HG02610 (cell line): ENCODE data around the gene SAPCD1.
"Not testable (repeated sequence)": the region's sequence is repeated elsewhere in the genome, so short reads cannot be mapped to it uniquely, and the experiment has no call there.

Source experiments
- ATAC-seq: cut with Tn5 transposase; IDR thresholded peaks from one replicate; pipeline ENCODE4 v1.9.1; 2021; ENCODE audit warnings: mild to moderate bottlenecking, moderate library complexity; ENCODE audit not compliant: unreplicated experiment

The SAPCD1 gene

DNA sequence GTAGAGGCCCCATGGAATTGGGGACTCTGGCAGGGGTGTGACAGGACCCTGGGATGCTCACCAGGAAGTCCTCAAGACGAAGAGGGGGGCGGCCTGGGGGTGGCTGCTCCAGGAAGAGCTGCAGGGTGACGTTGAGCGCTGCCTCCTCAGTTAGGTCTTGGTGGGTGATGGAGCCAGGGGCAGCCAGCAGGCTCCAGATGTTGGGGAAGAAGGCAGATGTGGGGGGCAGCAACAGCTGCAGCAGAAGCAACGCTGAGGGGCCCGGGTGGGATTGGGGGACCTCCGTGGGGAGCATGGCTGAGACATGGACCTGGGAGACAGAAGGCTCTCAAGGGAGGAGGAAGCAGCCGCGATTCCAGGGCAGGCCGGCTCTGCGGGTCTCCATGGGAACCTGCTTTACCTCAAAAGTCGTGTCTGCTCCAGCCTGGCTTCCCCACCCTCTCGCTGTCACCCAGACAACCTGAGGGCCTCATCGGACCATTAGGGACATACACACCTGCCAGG, 14.1 kb downstream of the SAPCD1 start:
- ATAC-seq, result no peak

DNA sequence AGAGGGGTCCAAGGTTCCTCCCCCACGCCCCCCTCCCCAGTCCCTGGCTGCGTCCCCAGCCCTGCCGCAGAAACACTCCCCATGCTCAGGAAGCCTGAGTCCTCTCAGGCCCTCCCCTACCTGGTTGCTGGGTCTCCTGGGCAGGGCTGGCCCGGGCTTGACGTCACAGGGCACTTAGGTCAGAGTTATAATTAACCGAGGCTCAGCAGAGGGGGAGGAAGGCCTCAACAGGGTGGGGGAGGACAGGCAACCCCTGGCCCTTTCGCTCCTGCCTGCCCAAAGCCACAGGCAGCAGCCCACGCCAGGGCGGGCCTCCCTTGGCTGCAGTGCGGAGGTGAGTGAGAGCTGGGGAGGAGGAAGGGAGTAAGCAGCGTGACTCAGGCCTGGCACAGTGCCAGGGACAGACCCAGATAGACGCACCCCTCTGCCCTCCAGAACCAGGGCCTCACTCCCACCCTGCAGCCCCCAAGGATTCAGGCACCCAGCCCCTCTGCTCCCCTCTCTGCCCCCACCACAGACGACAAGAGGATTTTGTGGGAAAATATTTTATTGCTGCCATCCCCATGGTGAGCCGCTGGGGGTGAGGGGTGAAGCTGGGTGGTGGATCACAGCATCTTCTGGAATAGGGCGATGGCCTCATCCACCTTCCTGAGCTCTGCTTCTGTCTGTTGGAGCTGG, 14.7 kb downstream of the SAPCD1 start, which contains the start of gene VWA7:
Gene VWA7 (minus strand): TSS at position 340 of the 678 bp plus-strand sequence. CDS start 549 bp downstream, outside the sequence.
- ATAC-seq, result peak; percentile 63

DNA sequence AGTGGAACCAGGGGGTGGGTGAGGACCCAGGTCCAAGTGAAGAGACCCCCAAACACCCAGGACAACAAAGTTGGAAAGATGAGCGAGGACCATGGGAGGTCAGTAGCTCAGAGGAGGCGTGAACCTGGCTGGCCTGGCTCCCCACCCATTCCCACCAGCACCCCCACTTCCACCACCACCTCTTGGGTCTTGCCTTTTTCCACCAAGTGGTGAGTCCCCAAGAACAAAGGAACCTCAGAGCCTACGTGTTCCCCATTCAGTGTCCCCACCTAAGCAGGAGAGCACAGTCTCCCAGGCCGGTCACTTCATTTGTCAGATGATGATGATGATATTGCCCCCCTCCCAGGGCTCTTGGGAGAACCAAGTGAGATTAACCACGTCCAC, 15.2 kb downstream of the SAPCD1 start:
- no peak for ATAC-seq

DNA sequence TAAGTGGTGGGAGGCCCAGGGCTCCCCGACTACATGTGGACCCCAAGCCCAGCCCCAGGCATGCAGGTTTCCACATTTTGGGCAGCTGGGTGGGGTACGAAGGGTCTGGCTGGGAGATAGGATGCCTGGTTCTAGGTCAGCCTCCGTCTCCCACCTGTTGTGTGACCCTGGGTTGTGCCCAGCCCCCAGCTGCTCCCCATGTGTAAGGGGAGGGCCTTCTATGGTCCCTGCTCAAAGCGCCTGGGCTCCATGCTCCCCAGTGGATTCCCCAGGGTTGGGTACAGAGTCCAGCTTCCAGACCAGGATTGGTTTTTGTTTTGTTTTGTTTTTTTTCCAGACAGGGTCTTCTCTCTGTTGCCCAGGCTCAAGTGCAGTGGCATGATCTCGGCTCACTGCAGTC, 15.7 kb downstream of the SAPCD1 start:
- no peak for ATAC-seq

DNA sequence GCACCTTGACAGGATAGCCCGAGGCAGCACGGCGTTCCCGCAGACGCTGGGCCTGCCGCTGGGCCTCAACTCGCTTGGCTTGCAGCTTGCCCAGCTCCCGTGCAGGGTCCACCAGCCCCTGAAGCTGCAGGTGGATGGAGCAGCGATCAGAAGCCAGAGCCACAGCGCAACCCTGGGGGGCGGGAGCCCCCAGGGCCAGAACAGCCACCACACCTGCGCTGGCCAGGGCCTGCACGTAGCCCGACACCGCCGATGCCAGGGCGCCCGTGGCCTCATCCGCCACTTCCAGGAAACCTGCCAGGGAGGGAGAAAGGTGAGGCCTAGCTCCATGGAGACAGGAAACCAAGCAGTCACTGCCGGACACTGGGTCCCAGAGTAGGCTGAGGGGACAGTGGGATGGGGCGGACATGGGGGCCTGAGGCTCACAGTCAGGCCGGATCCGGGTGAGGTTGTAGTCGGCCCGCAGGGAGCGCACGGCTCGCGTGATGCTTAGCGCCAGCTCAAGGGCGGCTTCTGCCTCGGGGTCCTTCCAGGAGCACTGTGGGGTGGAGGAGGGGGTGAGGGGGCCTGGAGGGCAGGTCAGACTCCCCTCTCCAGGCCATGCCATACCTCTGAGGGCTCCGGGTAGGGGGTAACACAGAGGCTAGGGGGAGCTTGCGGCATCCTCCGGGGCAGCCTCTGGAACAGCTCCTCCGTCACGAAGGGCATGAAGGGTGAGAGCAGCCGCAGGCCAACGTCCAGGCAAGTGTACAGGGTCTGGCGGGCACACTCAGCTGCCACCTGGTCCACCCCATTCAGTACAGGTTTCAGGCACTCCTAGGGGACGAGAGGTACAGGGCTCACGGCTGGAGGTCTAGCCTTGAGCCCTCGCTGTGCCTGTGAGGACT, 16.8 kb downstream of the SAPCD1 start:
- ATAC-seq, result no peak

DNA sequence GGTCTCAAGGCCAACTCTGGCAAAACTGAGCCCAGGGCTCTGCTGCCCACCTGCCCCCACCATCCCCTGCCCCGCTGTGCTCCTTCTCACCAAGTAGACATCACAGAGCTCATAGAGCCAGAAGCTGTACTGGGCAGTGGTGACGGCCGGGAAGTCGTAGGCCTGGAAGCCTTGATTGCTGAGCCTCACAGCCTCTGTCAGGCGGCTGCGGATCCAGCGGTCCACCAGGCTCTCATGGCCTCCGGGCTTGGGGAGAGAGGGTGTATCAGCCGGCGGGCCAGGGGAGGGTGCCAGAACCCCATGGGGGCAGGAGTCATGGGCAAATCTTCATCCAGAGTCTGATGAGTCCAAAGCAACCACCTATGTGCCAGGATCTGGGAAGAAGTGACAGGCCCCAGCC, 17.5 kb downstream of the SAPCD1 start:
- ATAC-seq, result no peak

DNA sequence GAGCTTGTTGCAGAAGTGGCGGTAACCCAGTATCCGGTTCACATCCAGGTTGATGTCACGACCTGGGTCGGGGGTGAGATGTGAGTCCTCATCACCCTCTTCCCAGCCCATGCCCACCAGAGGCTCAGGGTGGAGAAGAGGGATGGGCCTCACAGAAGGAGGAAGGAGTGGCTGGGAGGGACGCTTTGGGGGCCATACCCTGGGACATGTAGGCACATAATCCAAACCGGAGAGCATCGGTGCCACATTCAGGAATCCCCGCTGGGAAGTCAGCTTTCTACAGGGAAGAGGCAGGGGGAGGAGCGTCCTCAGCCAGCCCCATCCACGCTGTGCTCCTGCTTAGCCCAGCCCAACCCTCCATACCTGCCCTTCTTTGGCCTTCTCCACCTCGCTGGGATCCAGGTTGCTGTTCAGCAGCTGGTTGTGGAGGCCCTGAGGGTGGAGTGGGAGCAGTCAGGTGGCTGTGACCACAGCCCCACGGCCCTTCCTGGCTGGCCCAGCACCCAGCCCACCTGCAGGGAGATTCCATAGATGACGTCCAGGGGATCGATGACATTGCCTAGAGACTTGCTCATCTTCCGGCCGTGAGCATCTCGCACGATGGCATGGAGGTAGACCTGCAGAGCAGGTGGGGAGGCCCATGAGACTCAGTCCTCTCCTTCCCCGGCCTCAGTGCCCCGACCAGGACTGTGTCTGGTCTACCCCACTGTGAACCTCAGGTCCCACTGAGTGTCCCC, 18.2 kb downstream of the SAPCD1 start:
- no peak for ATAC-seq

DNA sequence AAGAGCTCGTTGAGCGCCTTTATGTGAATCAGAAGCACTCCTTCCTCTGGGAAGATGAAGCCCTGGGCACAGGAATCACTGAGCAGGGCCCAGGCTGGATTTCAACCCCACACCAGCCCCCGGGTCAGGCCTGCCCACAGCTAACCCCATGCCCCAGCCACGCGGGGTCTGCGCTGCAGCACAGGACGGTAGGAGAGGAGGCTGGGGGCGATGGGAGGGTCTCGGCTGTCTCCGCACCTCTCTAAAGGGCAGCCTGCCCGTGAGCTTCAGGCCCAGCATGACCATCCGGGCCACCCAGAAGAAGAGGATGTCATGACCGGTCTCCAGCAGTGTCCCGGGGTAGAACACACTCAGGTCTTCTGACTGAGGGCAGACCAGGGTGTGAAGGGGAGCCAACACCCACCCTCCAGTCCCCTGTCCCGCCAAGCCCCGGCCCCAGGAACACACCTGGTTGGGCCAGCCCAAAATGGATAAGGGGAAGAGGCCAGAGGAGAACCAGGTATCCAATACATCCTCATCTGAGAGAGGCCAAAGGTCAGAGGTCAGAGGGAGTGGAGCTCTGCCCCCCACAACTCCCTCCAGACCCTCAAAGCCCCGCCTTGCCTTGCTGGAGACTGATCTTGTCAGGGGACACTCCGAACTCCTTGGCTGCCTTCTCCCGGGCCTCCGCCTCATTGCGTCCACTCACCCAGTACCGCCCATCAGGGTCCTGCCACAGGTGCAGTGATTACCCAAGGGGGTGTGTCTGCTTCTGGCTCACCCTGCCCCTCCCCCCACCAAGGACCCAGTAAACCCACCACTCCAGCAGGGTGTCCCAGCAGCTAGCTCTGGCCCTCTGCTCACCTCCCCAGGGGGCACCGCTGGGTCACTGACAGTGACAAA, 19.0 kb downstream of the SAPCD1 start:
- ATAC-seq, result no peak

DNA sequence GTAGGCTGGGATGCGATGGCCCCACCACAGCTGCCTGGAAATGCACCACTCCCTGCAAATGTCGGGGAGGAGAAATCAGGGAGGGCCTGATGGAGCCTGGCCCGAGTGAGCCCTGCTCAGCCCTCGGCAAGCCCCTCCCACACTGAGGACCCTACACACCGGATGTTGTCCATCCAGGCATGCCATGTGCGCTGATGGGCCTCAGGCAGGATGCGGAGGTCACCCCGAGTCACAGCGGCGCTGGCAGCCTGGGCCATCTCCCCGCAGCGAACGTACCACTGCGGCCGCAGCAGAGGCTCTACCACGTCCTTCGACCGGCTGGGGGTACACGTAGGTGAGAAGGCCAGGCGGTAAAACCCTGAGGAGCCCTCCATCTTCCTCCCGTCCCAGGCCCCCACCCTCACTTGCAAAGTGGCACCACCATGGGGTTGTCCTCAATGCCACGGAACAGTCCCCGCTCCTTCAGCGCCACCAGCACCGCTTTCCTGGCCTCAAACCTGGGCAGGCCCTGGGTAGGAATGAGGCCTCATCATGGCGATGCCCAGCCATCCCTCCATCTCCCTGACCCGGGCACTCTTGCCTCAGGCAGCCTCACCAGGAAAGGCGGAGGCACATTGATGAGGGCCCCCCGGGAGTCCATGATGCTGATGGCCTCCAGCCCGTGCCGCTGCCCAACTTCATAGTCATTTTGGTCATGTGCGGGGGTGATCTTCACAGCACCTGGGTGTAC, 19.8 kb downstream of the SAPCD1 start:
- ATAC-seq, result no peak

DNA sequence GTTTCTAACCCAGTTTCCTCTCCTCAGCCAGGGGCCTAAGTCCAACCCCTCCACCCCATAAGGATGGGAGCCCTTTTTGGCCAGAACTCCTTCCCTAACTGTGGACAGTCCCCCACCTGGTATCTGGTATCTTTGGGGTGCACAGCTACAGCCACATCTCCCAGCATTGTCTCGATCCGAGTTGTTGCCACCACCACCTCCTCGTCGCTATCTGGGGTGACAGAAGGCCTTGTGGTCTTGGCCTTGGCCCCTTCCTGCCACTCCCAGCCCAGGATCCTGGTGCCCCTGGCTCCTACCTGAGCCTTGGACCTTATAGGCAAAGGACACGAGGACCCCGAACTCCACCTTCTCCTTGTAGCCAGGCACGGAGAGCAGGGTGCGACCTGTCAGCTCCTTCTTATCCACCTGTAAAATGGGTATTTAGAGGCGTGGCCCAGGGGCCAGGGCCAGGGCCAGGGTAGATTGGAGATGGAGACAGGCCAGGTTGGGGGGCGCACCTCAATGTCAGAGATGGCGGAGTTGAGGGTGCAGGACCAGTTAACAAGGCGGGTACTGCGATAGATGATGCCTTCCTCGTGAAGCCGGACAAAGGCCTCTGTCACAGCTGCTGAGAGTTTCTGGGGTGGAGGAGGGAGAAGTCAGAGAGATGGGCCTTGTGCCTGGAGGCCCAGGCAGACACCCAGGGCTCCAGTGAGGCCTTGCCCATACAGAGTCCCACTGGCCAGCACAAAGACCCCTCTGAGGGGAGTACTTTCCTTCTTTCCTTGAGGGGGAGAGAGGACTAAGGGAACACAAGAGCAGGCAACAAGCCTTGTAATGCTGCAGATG, 21.9 kb downstream of the SAPCD1 start:
- no peak for ATAC-seq

DNA sequence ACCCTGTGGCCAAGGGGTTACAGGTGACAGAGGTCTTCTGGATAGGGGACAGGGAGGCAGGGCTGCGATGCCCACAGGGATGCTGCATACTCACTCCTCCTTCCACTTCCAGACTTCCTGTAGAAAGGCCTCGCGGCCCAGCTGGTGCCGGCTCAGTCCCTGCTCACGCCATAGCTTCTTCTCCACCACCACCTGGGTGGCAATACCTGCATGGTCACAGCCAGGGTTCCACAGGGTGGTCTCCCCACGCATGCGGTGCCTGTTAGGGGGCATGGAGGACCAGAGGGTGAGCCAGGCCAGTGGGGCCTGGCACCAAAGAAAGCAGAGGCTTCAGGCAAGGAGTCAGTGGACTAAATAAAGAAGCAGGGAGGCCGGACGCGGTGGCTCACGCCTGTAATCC, 23.0 kb downstream of the SAPCD1 start:
- ATAC-seq, result no peak

DNA sequence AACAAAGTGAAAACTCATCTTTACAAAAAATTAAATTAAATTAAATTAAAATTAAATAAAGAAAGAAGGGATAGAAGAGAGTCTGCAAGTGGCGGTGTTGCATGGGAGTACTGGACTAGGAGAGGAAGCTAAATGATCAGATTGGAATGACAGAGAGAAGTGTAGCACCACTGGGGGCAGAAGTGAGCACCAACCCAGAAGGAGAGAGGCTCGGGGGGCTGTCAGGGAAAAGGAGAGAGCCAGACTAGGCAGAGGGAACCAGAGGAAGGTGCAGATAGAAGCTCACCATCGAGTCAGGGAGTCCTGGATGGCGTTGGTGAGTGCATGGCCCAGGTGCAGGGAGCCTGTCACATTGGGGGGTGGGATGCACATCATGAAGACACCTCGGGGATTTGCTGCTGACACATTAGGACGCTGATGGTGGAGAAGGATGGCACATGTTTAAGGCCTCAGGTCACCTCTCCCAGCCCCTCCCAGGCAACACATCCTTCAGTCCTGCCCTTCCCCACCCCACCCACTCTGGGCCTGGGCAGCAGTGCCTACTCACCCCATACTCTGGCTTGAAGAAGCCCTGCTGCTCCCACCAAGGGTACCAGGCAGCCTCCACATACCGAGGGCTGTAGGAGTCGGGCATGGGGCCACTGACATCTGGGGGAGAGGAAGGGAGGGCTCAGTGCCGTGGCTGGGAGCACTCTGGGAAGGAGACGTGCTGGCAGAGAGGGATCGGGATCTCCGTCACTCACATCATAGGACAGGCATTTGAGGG, 29.1 kb downstream of the SAPCD1 start:
- no peak for ATAC-seq

DNA sequence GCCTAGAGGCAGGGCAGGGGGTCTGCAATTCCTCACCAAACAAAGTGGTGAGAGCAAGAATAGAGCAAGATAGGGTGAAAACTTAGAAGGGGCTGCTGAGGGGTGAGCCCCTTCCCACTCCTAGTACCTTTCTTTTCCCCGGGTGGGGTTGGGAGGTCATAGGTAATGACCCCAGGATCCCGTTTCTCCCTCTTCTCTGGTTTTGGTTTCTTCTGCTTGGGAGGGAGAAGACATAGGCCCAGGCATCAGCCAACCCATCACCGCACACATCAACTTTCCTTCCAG, 29.6 kb downstream of the SAPCD1 start:
- ATAC-seq, result no peak

DNA sequence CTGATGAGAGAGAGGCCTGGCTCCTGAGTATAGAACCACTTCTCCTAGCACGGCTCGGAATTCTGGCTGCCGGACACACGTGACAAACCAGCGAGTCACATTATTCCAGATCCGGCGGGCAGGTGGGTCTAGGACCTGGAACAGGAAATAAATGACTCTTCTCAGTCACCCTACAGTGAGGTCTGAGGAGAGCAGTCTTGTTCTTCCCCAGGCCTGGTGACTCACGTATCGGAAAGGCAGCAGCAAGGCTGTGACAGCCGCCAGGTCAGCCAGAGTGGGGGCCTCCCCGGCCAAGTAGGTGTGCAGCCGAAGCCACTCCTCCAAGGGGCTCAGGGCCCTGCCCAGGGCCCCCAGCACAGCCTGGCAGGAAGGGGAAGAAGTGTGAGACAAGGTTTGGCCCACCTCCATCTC, 30.3 kb downstream of the SAPCD1 start:
- no peak for ATAC-seq

DNA sequence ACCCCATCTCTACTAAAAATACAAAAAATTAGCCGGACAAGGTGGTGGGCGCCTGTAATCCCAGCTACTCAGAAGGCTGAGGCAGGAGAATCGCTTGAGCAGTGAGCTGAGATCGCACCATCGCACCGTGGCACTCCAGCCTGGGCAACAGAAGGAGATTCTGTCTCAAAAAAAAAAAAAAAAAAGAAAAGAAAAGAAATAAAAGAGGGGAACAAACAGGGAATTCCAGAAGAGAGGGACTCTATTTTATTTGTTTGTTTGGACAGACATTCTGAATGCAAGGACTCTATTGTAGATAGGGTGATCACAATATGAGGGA, 31.4 kb downstream of the SAPCD1 start:
- ATAC-seq, result not testable (repeated sequence)

DNA sequence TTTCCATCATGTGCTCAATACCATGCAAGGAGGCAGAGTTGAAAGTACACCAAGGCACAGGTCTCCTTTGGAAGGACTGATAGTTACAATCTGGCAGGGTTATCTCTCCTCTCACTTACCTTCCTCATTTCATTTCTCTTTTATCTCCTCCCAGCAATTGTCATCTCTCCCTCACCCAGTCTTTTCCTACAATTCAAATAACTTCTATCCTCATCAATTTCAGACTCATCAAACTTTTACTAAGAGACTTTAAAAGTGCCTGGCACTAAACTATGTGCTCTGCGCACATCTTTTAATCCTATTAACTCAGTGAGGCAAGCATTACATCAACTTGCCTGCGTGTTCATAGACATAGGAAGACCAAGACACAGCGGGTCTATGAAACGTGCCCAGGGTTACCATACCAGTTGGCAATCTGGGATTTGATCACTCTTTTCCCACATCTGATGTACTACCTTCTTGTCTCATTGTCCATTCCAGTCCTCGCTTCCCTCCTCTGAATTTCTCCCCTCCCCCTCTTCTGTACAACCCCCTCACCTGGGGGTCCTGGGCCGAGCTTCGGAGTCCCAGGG, 31.9 kb downstream of the SAPCD1 start:
- ATAC-seq, result no peak

DNA sequence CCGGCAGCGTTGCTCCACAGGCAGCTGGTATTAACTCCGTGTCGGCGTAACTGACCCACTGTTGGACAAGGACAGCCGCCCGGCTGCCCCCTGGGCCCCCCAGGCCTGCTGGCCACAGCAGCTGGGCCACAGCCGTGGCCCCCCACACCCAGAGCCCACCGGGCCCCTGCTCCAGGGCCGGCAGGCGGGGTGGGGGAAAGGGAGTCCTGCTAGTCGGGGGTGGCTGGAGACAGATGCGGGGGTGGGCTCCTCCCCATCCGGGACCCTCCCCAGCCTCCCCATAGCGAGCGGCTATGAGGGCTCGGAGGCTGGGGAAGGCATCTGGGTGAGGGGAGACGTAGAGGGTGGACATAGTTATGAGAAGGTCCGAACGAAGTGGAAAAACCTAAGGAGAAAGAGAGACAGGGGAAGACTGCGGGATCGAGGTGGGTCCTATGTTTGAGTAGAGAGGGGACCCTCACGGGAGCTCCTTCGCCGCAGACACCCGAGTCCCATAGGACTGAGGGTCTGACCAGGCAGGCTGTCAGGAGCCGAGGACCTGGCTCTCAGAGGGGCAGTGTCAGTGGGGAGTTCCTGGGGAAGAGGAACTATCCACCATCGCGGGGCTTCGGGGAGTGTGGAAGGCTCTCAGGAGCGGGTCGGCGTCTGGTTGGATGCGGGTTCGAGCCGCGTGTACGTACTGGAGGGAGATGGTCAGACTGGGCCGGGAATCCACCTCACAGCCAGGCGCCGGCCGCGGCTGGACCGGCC, 32.6 kb downstream of the SAPCD1 start:
- peak; percentile 6 for ATAC-seq
